KG1 (cell line): ENCODE data around the gene MAP4K5.

Experiments
- DNase-seq: peaks from one replicate; lab custom pipeline; 2025; lab: John Stamatoyannopoulos, UW

The MAP4K5 gene

DNA sequence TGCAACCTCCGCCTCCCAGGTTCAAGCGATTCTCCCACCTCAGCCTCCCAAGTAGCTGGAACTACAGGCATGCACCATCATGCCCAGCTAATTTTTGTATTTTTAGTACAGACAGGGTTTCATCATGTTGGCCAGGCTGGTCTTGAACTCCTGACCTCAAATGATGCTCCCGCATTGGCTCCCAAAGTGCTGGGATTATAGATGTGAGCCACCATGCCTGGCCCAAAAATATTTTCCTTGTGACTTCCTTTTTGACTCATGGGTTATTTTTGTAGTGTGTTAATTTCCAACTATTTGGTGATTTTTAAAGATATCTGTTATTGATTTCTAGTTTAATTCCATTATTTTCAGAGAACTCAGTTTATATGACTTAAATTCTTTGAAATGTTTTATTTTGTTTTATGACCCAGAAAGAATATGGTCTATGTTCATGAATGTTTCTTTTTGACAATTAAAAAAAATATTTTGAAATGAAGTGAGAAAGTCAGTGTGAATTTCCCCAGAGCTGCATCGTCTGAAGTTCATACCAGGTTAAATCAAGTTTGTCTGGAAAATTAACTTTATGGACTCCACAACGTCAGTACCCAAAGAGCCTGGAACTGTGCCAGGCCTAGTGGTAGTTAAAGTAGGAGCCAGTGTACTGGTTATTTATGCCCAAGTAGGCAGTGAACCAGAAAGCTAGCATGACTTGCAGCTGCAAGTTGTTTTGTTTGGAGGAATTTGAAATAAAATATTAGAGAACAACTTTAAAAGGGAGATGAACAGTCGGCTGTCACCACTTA lies 132.9 kb downstream of the MAP4K5 start:
- no peak for DNase-seq

DNA sequence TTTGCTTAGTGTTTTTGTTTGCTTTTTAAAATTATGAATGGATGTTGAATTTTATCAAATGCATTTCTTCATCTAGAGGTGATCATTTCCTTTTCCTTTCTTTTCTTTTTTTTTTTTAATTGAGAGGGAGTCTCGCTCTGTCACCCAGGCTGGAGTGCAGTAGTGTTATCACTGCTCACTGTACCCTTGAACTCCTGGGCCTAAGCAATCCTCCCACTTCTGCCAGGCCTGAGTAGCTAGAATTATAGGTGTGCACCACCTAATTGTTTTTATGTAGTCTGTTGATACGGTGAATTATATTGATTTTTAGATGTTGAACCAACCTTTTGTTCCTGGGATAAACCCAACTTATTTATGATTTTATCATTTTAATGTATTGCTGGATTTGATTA lies 134.2 kb downstream of the MAP4K5 start:
- DNase-seq, result no peak

DNA sequence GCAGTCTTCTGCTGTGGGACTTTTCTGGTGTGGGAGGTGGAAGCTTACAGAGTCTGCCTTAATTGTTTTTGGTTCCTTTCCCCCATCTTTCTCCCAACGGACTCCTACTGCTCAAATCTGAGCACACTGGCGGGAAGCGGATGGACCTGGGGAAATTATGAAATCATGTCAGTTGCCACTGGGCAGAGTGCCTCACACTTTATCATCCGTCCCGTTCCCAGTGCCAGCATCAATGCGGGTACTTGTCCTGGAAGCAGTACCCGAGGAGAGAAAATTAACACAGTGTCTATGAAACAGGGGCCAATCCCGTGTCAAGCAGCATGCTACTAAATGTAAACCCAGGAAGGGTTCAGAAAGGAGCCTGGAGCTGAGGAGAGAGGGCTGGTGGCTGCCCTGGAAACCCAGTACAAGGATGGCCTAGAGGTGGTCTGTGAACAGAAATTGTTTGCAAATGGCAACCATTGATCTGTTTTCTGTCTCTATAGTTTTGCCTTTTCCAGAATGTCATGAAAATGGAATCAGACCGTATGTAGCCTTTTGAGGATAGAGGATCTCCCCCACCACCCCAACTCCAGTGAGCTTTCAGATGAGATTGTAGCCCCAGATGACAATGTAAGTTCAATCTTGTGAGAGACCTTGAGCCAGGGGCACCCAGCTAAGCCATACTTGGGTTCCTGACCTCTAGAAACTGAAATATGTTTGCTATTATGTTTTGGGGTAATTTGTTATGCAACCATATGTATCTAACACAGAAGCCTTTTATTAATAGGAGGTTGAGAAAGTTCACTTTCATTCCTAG lies 134.8 kb downstream of the MAP4K5 start:
- no peak for DNase-seq

DNA sequence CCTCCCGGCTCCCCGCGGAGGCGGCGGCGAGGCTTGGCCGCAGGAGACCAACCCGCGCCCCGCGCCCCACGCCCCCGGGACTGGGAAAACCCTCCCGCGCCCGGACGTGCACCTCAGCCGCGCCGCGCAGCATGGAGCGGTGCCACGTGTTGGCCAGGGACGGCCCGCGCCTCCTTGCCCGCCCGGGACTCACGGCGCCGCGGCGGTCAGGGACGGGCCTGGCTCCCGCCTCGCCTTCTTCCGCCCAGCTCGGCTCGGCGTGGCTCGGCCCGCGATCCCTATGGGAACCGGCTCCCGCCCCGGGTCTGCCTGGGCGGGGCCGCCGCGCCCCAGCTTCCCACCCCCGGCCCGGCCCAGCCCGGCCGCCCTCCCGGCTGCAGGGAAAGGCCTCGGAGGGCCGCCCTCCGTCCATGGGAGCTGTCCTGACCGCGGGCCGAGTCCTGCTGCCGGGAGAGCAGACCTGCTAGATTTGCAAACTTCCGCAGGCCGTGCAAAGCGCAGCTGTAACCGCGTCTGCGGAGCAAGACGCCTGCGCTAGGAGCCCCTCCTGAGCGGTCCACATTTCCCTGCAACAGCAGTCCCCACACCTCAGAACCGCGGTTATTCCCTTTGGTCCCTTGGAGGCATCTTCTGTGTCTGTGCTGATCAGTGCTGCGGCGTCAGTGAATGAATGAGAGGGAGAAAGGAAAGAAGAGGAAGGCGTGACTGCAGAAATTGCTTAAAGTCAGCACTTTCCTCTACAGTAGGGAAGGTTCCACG lies 135.6 kb downstream of the MAP4K5 start, which contains the start of gene CDKL1:
TSS of gene CDKL1 (minus strand) at position 251 of the 759 bp plus-strand sequence. CDS start 1,013 bp downstream, outside the sequence.
- DNase-seq, result no peak

DNA sequence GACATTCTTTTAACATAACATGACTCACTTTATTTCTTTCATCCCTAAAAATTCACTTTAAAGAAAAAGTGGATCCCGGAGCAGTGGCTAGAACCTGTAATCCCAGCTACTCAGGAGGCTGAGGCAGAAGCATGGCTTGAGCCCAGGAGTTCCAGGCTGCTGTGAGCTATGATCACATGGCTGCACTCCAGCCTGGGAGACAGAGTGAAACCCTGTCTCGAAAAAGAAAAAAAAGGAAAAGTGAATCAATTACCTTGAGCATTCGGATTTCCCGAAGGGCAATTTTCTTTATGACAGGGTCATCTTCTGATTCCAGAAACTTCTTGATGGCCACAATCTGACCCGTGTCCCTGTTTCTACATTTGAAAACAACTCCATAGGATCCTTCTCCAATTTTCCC lies 136.9 kb downstream of the MAP4K5 start:
- no peak for DNase-seq

DNA sequence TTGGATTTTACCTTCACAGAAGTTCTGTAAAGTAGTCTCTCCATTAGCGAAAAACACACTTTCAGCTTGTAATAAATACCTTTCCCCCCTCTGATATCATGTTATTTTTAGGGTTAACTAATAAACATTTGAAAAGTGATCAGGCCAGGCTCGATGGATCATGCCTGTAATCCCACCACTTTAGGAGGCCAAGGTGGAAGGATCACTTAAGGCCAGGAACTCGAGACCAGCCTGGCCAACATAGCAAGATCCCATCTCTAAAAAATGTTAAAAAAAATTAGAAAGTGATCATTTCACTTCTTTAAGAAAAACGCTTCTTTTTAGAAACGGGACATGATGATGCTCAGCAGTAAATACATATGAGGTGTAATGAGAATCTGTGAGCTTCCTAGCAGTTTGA lies 137.7 kb downstream of the MAP4K5 start:
- DNase-seq, result no peak

DNA sequence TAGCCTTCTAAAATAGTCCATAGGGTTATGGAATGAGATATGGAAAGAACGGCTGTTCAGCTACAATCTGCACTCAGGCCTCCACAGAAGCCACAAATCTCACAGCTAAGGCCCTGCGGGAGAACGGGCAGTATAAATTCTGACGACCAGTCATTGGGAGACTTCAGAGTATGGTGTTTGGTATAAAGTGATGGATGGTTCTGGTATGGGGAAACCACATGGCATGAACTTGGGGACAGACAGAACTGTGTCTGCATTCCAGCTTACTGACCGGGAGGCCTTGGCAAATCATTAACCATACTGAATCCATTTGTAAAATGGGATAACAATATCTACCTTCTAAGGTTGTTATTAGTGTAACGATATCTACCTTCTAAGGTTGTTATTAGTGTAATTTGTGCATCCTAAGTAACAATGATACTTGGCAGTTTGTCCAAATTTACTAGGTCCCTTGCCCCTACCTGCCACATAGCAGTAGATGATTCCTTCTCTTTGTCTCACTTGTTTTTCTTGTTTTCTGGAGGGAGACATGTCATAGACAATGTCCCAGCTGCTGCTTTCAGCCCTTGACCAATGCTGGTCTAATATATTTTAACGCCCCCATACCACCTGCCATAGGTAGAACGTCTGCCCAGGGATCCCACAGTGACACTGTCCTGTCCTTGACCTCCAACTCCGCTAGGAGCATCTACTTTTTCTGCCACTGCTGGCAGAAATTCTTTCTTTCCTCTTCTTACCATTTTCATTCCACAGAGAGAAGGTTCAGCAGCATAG lies 142.5 kb downstream of the MAP4K5 start:
- no peak for DNase-seq

DNA sequence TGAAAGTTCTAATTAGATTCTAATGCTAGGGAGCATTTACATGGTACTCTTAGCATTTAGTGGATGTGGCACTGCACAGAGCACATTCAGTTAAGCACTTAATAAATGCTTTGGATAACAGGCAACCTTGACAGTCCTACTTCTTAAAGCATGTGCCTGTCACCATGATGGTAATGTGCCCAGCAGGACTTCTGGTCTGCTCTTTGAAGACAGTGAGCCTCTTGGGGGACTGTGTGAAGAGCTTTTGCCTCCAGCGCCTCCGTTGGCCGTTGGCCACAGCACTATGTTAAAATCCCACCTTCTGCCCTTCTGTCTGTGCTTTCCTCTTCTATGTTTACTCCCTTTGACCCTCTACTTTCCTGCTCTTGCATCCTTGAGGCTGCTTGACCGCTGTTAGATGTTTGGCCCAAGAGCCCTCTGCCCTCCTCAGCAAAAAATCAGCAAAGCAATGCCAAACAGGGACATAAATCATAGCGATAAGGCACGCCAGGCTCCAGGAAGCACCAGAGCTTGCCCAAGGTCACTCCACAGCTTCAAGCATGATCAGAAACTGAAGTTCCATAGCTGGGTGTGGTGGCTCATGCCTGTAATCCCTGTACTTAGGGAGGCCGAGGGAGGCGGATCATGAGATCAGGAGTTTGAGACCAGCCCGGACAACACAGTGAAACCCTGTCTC lies 144.0 kb downstream of the MAP4K5 start:
- DNase-seq, result no peak

DNA sequence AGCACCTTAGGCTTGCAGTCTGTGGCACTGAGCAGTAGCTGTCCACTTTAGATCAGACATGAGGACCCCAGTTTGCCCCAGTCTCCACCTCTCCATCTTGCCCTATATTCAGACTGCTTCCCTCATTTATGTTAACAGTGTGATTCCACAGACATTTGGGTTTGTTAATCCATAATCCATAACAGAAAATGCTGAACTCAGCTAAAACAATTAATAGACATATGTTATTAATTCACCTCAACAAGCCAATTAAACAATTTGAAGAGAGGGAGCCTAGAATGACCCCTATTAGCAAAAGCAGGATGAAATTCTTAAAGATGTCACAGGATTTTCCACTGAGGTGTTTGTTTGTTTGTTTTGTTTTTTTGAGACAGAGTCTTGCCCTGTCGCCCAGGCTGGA lies 144.8 kb downstream of the MAP4K5 start:
- DNase-seq, result no peak

DNA sequence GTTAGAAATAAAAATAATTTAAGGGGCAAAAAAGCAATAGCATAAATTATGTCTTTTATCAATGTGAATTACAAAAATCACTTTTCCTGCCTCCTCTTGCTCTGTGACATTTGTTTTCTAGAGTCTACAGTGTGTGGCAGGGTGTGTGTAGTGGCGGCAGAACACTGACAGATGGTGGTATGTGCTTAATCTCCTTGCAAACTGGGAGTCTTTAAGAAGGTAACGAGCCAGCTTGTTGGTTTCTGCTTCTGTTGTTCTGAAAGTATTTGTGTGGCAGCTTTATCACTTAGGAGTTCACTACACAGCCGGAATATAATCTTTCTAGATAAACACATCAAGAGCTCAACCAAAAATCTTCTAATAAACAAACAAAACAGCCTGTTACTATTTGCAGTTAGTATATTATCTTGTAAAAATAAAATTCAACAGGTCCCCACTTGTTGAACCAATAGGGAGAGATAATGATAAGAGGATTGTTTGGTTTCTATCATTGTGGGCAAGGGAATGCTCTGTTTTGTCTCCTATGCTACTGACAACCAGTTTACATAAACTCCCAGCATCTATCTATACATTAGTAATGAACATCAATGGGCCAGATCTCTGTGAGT lies 148.6 kb downstream of the MAP4K5 start:
- no peak for DNase-seq

DNA sequence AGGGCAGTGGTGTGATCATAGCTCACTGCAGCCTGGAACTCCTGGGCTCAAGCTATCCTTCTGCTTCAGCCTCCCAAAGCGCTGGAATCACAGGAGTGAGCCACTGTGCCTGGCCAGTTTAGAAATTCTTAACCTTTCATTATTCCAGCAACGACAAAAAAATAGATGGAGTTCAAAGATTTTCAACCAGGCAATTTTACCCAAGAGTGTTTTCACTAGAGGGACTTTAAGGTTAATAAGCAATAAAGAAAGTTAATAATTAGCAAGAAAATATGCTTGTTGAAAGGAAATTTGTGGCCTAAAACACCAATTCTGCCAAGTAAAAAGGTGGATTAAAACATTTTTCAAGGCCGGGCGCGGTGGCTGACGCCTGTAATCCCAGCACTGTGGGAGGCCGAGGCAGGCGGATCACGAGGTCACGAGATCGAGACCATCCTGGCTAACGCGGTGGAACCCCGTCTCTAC lies 150.5 kb downstream of the MAP4K5 start:
- DNase-seq, result no peak

DNA sequence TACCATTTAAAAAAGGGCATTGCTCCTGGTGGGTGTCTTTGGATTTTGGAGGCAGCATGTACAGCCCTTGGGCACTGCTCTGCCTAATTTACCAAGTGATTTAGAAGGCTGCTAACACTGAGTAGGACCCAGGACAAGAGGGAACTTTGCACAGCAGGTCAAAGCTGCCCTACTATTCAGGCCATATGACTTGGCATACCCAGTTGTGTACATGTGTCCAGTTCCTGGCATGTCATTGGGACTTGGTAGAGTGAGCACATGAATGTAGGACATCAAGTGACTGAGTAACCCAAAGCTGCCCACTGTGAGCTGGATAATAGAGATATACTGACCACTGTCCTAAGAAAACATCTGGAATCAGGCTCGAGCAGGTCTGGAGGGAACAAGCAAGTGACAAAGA lies 151.4 kb downstream of the MAP4K5 start:
- no peak for DNase-seq

DNA sequence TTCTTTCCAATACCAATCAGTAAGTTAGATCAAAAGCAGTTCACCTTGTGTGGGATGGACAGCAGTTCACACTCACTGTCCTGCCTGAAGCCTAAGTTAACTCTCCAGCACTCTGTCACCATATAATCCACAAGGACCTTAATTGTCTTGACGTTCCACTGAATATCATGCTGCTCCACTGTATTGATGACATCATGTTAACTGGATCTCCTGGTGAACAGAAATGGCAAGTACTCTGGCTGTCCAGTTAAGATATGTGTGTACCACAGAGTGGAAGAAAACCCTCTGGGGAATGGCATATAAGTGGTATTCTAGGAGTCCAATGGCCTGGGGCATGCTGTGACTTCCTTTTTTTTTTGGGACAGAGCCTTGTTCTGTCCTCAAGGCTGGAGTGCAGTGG lies 151.9 kb downstream of the MAP4K5 start:
- no peak for DNase-seq

DNA sequence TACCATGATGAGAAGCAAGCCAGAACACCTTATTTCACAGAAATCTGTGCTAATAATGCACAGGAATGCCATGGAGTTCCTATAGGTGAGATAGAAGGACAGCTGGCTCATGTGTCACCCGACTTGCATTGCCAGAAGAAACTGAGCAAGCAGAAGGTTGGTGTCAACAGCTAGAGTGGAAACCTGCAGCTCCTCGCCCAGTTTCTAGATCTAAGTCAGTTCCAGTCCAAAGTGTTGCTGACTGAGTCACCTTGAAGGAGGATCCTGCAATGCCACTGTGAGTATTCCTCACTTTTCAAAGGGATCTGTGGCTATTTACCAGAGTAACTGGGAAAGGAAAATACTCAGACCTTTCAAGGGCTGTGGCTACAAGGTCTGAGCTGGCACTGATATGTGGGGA lies 152.8 kb downstream of the MAP4K5 start:
- DNase-seq, result no peak

DNA sequence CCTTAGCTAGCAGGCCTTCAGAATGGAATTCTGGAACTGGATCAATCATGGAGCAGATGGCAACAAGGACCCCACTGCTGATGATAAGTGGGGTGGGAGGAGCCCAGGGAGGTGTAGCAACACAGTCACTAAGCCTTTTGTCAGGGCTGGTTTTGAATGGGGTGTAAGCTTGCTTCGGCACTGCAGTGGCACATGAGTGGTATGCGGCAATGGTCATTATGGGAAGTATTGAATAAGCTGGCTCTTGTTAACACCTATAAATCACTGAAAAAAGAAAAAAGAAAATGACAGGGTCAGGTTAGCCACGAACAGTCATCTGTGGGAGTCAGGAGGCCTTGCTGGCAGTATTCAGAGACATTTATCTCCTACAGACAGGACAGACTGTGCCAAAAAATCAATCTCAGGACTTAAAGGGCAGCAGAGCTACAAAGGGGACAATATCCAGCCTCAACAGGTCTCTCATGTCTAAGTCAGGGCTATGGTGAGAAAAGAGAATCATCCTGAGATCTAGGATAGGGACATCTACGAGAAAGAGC lies 154.8 kb downstream of the MAP4K5 start:
- DNase-seq, result no peak

DNA sequence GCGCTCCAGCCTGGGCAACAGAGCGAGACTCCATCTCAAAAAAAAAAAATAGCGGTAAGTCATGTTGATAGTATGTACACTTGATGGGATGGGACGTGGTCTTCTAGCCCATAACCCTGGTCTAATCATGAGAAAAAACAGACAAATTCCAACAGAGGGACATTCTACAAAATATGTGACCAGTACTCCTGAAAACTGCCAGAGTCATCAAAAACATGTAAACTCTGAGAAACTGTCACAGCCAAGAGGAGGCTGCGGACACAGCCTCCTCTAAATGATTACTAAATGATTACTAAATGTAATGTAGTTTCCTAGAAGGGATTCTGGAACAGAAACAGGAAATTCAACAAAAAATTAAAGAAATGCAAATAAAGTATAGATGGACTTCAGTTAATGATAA lies 156.6 kb downstream of the MAP4K5 start:
- DNase-seq, result no peak

DNA sequence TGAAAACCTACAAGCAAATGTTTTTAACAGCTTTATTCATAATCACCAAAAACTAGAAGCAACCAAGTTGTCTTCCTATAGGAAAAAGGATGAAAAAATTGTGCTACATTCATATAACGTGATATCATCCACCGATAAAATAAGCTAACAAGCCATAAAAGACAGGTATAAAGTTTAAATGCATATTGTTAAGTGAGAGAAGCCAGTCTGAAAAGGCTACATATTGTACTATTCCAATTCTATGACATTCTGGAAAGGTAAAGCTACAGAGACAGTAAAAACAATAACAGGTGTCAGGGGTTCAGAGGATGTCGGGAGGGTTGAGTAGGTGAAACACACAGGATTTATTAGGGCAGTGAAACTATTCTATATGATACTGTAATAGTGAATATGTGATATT lies 158.4 kb downstream of the MAP4K5 start:
- no peak for DNase-seq

DNA sequence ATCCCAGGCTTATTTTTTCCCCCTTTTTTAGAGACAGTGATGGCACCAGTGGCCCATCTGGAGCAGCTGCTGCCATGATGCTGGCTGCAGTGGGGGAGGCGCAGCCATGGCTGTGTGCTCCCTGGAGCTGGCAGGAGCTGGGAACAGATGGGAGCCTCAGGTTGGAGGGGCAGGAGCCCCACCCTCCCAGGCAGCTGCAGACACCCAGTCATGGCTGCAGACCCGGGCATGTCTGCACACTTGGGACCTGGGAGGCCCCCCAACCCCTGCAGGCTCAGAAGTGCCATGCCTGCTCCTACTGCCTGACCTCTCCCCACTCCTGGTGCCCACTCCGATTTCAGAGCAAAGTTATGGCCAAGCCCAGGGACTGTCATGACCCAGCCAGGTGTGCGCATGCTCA lies 160.8 kb downstream of the MAP4K5 start:
- DNase-seq, result no peak
